K562 (cell line): ENCODE measurements around the gene SCN4B. TPM values are rescaled to one million over a fixed set of nuclear protein-coding genes. Genes with fewer than 3 reads are reported as not detected.

Experiments used
- C11orf30 ChIP-seq: fragments of 450-650 bp; IDR thresholded peaks from 2 replicates; pipeline ENCODE4 v1.6.1; 2016; ENCODE audit warnings: low read depth, mild to moderate bottlenecking
- EGR1 ChIP-seq: fragments of 450-650 bp; conservative IDR thresholded peaks from 2 replicates; pipeline ENCODE4 v1.6.1; 2017; ENCODE audit warnings: mild to moderate bottlenecking
- ETV1 ChIP-seq: fragments of 450-650 bp; conservative IDR thresholded peaks from 2 replicates; pipeline ENCODE4 v1.6.1; 2016; ENCODE audit warnings: missing genetic modification characterization, control low read depth, low read depth, missing compliant biosample characterization
- NR2C2 ChIP-seq, 2 experiments: fragments of 200-800 bp in 1 of 2; sonication (Bioruptor generic) in 1 of 2; sonication (generic) in 1 of 2; formaldehyde crosslinking in 1 of 2; IDR thresholded peaks; 2 replicates each; pipeline versions ENCODE4 v1.6.1 to v1.8.0; 2016 to 2022; ENCODE audit warnings: mild to moderate bottlenecking in 1 of 2, missing compliant biosample characterization in 1 of 2, missing genetic modification characterization in 1 of 2, missing genetic modification reagents in 1 of 2
- PML ChIP-seq: IDR thresholded peaks from 2 replicates; pipeline ENCODE4 v1.6.1; 2012; ENCODE audit warnings: low read length, inconsistent platforms
- POLR2AphosphoS5 ChIP-seq: IDR thresholded peaks from 2 replicates; pipeline ENCODE4 v1.6.1; 2011; ENCODE audit warnings: mild to moderate bottlenecking, low read depth, low read length, moderate library complexity; ENCODE audit not compliant: control insufficient read depth, insufficient read depth
- SMAD1 ChIP-seq: fragments of 150-350 bp; IDR thresholded peaks from 2 replicates; pipeline ENCODE4 v1.6.1; 2014; ENCODE audit warnings: low read length, low read depth; ENCODE audit not compliant: partially characterized antibody
- TARDBP ChIP-seq: fragments of 450-650 bp; IDR thresholded peaks from 2 replicates; pipeline ENCODE4 v1.6.1; 2016
- ZNF263 ChIP-seq: sonication (generic); formaldehyde crosslinking; IDR thresholded peaks from 2 replicates; pipeline ENCODE4 v1.8.0; 2022; ENCODE audit warnings: mild to moderate bottlenecking, missing genetic modification reagents, borderline replicate concordance
- ZNF316 ChIP-seq: fragments of 450-650 bp; IDR thresholded peaks from 2 replicates; pipeline ENCODE4 v1.6.1; 2016
- polyA plus RNA-seq, 8 experiments: library from polyadenylated mRNA; depleted of rRNA in 4 of 8; stranded (reverse) in 5 of 8; unstranded in 3 of 8; fragments of >200 nt; fragmentation: Nextera tagmentation in 2 of 8; fragmentation: Illumina TruSeq in 1 of 8; extraction: Ambion mirVana in 2 of 8; extraction: Trizol in 1 of 8; gene quantifications; 2 replicates each; pipeline versions ENCODE4 v1.2.1 to v1.2.3, GENCODE V29; 2011 to 2014; ENCODE audit warnings: inconsistent platforms in 1 of 8, missing spikeins in 1 of 8
- total RNA-seq, 7 experiments: library from RNA; depleted of rRNA in 6 of 7; stranded (reverse); fragments of >200 nt in 6 of 7; fragmentation: Illumina TruSeq in 2 of 7; extraction: Trizol in 2 of 7; gene quantifications; 2 replicates each; pipeline versions ENCODE4 v1.2.1 to v1.2.3, GENCODE V29; 2011 to 2021; ENCODE audit warnings: low replicate concordance in 1 of 7
- TF ChIP-seq, protein P1 (sequence below): sonication (generic); formaldehyde crosslinking; IDR thresholded peaks from 2 replicates; pipeline ENCODE4 v1.8.0; 2022; ENCODE audit warnings: missing genetic modification reagents, mild to moderate bottlenecking, moderate library complexity, borderline replicate concordance
- TF ChIP-seq, protein P2 (sequence below), 2 experiments: IDR thresholded peaks in 1 of 2; conservative IDR thresholded peaks in 1 of 2; 2 replicates each; pipeline ENCODE4 v1.6.1; 2016; ENCODE audit warnings: low read depth in 2 of 2, mild to moderate bottlenecking in 1 of 2, missing compliant biosample characterization in 1 of 2, missing genetic modification characterization in 1 of 2, moderate library complexity in 1 of 2
- TF ChIP-seq, protein P3 (sequence below): fragments of 450-650 bp; IDR thresholded peaks from 2 replicates; pipeline ENCODE4 v1.6.1; 2017; ENCODE audit warnings: mild to moderate bottlenecking, moderate library complexity
- TF ChIP-seq, protein P4 (sequence below): sonication (generic); formaldehyde crosslinking; IDR thresholded peaks from 2 replicates; pipeline ENCODE4 v1.9.0; 2022; ENCODE audit warnings: mild to moderate bottlenecking, missing genetic modification reagents
- TF ChIP-seq, protein P5 (sequence below): fragments of 450-650 bp; IDR thresholded peaks from 2 replicates; pipeline ENCODE4 v1.6.1; 2016; ENCODE audit warnings: borderline replicate concordance

The SCN4B gene
- total and polyA plus RNA-seq, 9 of the 15 experiments (the other 6 are each of a cell fraction or from before 2014, with no cell fraction given), result 0.03 TPM; not detected in 8

DNA sequence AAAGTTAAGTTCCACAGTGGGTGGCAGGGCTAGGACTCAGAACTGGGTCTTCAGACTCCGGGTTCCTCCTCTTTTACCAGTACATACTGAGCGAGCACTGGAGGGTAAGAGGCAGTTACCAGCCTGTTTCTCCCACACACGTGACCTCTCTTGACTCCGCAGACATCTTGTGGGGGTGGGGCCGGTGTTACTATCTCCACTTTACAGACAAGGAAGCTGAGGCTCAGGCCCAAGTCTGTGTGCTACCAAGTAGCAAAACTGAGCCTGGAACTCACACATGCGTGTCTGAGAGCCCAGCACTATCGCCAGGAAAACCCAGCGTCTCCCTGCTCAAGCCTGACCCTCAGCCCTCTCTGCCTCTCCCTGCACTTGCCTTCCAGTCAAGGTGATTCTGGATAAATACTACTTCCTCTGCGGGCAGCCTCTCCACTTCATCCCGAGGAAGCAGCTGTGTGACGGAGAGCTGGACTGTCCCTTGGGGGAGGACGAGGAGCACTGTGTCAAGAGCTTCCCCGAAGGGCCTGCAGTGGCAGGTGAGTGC lies 49.8 kb downstream of the SCN4B start (continued):
- TF ChIP-seq ZNF316 (peak; percentile 41; the same call in 1 of the 2 replicates), PML (no peak), ZNF263 (no peak), TARDBP (no peak), ETV1 (tag) (0 out of 2 replicates have a peak, but pooled peaks have one; percentile 13), SMAD1 (no peak), EGR1 (peak; percentile 84), C11orf30 (no peak), POLR2AphosphoS5 (peak; percentile 35; the same call in 1 of the 2 replicates), NR2C2 (CRISPR knock-in tag; IDR thresholded peaks at IDR 0.05) (no peak; the same call in 1 of the 2 replicates), NR2C2 (tag; IDR thresholded peaks at IDR 0.05) (peak; percentile 60)
- TF ChIP-seq, protein P1, sequence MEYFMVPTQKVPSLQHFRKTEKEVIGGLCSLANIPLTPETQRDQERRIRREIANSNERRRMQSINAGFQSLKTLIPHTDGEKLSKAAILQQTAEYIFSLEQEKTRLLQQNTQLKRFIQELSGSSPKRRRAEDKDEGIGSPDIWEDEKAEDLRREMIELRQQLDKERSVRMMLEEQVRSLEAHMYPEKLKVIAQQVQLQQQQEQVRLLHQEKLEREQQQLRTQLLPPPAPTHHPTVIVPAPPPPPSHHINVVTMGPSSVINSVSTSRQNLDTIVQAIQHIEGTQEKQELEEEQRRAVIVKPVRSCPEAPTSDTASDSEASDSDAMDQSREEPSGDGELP (CRISPR knock-in tag), result peak; percentile 69; the same call in 1 of the 2 replicates
- TF ChIP-seq, protein P2, sequence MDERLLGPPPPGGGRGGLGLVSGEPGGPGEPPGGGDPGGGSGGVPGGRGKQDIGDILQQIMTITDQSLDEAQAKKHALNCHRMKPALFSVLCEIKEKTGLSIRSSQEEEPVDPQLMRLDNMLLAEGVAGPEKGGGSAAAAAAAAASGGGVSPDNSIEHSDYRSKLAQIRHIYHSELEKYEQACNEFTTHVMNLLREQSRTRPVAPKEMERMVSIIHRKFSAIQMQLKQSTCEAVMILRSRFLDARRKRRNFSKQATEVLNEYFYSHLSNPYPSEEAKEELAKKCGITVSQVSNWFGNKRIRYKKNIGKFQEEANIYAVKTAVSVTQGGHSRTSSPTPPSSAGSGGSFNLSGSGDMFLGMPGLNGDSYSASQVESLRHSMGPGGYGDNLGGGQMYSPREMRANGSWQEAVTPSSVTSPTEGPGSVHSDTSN (CRISPR knock-in tag; IDR thresholded peaks at IDR 0.05; ENCODE audit: low read depth), result no peak
- TF ChIP-seq, protein P2 (tag; conservative IDR thresholded peaks at IDR 0.05; ENCODE audit: low read depth), result no peak
- TF ChIP-seq, protein P3, sequence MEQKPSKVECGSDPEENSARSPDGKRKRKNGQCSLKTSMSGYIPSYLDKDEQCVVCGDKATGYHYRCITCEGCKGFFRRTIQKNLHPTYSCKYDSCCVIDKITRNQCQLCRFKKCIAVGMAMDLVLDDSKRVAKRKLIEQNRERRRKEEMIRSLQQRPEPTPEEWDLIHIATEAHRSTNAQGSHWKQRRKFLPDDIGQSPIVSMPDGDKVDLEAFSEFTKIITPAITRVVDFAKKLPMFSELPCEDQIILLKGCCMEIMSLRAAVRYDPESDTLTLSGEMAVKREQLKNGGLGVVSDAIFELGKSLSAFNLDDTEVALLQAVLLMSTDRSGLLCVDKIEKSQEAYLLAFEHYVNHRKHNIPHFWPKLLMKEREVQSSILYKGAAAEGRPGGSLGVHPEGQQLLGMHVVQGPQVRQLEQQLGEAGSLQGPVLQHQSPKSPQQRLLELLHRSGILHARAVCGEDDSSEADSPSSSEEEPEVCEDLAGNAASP, result peak; percentile 59; the same call in 1 of the 2 replicates
- TF ChIP-seq, protein P4, sequence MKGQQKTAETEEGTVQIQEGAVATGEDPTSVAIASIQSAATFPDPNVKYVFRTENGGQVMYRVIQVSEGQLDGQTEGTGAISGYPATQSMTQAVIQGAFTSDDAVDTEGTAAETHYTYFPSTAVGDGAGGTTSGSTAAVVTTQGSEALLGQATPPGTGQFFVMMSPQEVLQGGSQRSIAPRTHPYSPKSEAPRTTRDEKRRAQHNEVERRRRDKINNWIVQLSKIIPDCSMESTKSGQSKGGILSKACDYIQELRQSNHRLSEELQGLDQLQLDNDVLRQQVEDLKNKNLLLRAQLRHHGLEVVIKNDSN (CRISPR knock-in tag), result peak; percentile 69
- TF ChIP-seq, protein P5, sequence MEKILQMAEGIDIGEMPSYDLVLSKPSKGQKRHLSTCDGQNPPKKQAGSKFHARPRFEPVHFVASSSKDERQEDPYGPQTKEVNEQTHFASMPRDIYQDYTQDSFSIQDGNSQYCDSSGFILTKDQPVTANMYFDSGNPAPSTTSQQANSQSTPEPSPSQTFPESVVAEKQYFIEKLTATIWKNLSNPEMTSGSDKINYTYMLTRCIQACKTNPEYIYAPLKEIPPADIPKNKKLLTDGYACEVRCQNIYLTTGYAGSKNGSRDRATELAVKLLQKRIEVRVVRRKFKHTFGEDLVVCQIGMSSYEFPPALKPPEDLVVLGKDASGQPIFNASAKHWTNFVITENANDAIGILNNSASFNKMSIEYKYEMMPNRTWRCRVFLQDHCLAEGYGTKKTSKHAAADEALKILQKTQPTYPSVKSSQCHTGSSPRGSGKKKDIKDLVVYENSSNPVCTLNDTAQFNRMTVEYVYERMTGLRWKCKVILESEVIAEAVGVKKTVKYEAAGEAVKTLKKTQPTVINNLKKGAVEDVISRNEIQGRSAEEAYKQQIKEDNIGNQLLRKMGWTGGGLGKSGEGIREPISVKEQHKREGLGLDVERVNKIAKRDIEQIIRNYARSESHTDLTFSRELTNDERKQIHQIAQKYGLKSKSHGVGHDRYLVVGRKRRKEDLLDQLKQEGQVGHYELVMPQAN, result no peak
